Stimulated activated CD8-positive, alpha-beta memory T cell treated with anti-CD3 and anti-CD28 coated beads, Interleukin-15, amount 100 ng/mL, for 48 hours (primary cell): ENCODE data around the gene KIR3DL1.
"Not testable (repeated sequence)": the region's sequence is repeated elsewhere in the genome, so short reads cannot be mapped to it uniquely, and the experiment has no call there.

Source experiments
- DNase-seq, 2 donors: peaks; one replicate each; pipeline ENCODE4 v3.0.0-alpha.2; 2020; ENCODE audit warnings: low read depth in 2 of 2

The KIR3DL1 gene

DNA sequence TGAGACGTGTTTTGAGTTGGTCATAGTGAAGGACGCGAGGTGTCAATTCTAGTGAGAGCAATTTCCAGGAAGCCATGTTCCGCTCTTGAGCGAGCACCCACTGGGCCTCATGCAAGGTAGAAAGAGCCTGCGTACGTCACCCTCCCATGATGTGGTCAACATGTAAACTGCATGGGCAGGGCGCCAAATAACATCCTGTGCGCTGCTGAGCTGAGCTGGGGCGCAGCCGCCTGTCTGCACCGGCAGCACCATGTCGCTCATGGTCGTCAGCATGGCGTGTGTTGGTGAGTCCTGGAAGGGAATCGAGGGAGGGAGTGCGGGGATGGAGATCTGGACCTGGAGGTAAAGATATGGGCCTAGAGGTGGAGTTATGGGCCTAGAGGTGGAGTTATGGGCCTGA is at the start of gene KIR3DL1:
Gene KIR3DL1, plus strand, starts transcription at position 218 of the 400 bp plus-strand sequence.
- DNase-seq: not testable (repeated sequence)

DNA sequence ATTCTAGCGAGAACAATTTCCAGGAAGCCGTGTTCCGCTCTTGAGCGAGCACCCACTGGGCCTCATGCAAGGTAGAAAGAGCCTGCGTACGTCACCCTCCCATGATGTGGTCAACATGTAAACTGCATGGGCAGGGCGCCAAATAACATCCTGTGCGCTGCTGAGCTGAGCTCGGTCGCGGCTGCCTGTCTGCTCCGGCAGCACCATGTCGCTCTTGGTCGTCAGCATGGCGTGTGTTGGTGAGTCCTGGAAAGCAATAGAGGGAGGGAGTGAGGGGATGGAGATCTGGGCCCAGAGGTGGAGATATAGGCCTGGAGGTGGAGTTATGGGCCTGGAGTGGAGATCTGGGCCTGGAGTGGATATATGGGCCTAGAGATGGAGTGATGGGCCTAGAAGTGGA is 46.6 kb upstream of the KIR3DL1 start, which contains the start of gene KIR2DL1:
Gene KIR2DL1, plus strand, starts transcription at position 148 of the 400 bp plus-strand sequence. Its CDS starts 58 bp downstream, at position 206.
- DNase-seq: not testable (repeated sequence)

DNA sequence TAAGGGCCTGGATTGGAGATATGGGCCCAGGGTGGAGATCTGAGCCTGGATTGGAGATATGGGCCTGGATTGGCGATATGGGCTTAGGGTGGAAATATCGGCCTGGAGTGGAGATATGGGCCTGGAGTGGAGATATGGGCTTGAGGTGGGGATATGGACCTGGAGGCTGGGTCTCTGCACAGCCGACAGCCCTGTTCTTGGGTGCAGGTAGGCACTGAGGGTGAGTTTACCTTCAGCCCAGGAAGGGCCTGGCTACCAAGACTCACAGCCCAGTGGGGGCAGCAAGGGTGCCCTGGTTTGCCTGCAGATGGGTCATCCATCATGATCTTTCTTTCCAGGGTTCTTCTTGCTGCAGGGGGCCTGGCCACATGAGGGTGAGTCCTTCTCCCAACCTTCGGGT is 45.8 kb upstream of the KIR3DL1 start:
- DNase-seq: not testable (repeated sequence)

DNA sequence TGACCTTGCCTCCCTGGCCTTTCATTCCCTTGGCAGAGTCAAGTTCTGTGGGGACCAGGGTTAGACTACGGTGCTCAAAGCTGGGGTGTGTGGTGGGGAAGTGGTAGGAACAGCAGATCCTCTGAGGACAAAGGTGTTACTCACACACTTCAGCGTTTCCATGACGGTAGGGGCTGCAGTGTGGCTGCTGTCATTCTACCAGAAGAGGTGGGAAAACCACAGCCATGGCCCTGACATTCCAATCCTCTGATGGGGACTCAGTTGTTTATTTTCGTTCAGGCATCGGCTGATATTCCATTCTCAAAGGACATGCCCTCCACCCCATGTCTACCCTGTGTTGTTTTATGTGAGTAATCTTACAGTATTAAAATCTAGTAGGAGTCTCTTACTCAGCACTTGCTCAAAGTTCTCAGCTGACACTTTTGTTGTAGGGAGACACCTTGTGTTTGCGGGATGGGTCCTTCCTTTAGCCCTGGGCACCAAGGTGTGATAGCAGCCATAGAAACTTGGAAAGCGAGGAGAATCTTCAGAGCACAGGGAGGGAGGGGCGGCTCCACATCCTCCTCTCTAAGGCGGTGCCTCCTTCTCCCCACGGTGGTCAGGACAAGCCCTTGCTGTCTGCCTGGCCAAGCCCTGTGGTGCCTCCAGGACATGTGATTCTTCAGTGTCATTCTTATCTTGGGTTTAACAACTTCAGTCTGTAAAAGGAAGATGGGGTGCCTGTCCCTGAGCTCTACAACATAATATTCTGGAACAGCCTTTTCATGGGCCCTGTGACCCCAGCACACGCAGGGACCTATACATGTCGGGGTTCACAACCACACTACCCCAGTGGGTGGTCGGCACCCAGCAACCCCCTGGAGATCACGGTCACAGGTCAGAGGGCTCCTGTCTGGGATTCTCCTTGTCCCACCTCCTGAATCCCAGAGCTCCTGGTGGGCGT is 45.0 kb upstream of the KIR3DL1 start:
- DNase-seq: not testable (repeated sequence)

DNA sequence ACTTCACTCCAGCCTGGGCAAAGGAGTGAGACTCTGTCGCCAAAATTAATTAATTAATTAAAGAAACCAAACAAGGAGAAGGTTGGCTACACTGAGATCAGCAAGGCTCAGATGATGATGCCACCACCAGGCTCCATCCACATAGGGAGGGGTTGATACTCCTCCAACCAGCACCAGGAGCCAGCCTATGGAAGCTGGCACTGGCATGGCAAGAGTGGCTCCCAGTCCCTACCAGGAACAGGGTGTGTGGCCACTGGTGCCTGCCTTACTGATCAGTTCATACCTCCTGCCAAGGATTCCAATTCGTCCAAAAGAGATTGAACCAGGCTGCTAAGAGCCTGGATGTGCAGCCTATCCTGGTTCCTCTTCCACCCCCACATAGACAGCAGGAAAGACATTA is 43.6 kb upstream of the KIR3DL1 start:
- DNase-seq: not testable (repeated sequence)

DNA sequence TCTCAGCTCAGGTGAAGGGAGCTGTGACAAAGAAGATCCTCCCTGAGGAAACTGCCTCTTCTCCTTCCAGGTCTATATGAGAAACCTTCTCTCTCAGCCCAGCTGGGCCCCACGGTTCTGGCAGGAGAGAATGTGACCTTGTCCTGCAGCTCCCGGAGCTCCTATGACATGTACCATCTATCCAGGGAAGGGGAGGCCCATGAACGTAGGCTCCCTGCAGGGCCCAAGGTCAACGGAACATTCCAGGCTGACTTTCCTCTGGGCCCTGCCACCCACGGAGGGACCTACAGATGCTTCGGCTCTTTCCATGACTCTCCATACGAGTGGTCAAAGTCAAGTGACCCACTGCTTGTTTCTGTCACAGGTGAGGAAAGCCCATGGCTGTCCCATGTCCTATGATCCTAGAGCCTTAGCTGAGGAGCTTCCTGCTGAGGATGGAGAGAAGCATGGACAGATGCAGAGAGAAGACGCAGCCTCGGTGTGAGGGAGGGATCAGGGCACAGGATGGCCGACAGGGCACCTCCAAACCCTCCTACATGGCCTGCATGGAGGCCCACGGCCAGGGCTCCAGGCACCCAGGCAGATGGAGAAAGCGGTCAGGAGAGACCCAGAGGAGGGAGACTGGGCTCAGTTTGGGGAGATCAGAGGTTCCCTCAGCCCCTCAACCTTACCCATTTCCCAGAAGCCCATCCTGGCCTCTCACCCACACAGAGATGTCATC is 41.0 kb upstream of the KIR3DL1 start:
- not testable (repeated sequence) for DNase-seq

DNA sequence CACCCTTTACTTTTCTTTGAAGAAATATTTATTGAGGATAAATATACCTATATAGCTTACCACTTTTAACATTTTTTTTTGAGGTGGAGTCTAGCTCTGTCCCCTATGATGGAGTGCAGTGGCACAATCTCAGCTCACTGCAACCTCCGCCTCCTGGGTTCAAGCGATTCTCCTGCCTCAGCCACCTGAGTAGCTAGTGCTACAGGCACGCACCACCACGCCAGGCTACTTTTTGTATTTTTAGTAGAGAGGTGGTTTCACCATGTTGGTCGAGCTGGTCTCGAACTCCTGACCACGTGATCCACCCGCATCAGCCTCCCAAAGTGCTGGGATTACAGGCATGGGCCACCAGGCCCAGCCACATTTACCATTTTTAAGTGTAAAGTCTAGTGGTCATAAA is 40.4 kb upstream of the KIR3DL1 start:
- not testable (repeated sequence) for DNase-seq

DNA sequence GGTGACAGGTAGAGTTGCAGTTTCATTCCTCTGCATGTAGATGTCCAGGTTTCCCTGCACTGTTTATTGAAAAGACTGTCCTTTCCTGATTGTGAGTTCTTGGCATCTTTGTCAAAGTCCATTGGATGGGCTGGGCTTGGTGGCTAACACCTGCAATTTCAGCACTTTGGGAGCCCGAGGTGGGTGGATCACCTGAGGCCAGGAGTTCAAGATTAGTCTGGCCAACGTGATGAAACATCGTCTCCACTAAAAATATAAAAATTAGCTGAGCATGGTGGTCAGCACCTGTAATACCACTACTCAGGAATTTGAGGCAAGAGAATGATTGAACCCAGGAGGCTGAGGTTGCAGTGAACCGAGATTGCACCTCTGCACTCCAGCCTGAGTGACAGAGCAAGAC is 38.4 kb upstream of the KIR3DL1 start:
- not testable (repeated sequence) for DNase-seq

DNA sequence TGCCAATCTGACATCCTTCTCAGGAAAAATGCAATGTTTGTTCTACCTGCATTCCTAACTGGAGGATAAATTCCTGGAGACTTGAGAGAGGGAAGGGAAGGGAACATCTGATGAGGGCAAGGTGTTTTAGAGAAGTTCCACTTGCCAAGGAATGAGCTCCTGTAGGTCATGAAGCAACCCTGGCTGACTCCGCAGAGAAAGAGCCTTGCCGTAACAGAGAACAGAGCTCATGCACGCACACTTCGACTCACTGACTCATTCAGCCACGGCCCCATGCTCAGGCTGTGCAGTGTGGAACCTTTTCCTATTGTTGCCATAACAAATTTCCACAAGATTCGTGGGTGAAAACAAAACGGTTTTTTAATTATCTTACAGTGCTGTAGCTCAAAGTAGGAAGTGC is 37.4 kb upstream of the KIR3DL1 start:
- DNase-seq: not testable (repeated sequence)

DNA sequence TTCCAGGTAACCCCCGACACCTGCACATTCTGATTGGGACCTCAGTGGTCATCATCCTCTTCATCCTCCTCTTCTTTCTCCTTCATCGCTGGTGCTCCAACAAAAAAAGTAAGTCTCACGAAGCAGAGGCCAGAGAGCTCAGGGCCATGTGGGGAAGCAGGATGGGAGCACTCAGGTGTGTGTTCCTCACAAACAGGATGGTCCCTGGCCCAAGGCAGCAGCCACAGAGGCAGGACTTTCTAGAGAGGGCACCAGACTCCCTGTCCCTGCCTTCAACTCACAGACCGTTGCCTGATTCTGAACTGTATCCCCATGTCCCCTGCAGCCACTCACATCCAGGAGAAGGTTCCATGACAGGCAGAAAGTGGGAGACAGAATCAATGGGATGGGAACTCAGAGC is 33.4 kb upstream of the KIR3DL1 start:
- DNase-seq: not testable (repeated sequence)

DNA sequence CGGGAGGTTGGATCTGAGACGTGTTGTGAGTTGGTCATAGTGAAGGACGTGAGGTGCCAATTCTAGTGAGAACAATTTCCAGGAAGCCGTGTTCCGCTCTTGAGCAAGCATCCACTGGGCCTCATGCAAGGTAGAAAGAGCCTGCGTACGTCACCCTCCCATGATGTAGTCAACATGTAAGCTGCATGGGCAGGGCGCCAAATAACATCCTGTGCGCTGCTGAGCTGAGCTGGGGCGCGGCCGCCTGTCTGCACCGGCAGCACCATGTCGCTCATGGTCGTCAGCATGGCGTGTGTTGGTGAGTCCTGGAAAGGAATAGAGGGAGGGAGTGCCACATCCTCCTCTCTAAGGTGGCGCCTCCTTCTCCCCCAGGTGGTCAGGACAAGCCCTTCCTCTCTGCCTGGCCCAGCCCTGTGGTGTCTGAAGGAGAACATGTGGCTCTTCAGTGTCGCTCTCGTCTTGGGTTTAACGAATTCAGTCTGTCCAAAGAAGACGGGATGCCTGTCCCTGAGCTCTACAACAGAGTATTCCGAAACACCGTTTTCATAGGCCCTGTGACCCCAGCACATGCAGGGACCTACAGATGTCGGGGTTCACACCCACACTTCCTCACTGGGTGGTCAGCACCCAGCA is 30.1 kb upstream of the KIR3DL1 start:
- DNase-seq: not testable (repeated sequence)

DNA sequence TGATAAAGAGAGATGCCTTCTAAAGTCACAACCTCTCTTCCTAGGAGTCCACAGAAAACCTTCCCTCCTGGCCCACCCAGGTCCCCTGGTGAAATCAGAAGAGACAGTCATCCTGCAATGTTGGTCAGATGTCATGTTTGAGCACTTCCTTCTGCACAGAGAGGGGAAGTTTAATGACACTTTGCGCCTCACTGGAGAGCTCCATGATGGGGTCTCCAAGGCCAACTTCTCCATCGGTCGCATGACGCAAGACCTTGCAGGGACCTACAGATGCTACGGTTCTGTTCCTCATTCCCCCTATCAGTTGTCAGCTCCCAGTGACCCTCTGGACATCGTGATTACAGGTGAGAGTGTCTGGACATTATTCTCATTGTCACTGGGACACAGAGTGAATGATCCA is 28.1 kb upstream of the KIR3DL1 start:
- DNase-seq: not testable (repeated sequence)

DNA sequence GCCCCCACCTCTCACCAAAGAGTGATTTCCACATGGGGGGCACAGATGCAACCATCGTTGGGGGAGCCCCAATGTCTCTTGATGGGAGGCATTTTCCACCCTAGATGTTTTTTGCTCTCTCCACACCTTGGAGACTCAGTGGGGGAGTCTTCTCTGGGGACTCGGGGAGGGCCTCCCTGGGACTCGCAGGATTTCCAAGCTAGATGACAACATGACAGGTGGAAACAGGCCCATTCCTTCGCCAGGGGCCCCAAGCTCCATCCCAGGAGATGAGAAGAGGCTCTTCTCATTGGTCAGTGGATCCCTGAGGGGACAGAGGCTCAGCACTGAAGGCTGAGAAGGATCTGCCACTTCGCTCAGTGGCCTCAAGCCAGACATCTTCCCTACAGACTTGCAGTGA is 25.6 kb upstream of the KIR3DL1 start:
- DNase-seq: no peak

DNA sequence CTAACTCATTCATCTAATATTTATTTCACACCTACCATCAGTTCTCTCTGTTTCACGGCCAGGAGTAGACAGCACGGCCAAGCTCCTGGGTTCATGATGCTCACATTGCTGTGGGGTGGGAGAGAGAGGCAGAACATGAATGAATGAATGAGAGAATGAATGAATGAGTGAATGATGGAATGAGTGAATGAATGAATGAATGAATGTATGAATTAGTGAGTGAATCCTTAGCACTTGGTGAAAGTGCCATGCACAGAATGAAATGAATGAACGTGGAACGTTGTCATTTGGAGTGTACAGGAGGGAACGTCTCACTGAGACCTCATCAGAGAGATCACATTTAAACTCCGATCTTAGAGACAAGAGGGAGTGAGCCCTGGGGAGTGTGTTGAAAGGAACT is 24.8 kb upstream of the KIR3DL1 start:
- no peak for DNase-seq

DNA sequence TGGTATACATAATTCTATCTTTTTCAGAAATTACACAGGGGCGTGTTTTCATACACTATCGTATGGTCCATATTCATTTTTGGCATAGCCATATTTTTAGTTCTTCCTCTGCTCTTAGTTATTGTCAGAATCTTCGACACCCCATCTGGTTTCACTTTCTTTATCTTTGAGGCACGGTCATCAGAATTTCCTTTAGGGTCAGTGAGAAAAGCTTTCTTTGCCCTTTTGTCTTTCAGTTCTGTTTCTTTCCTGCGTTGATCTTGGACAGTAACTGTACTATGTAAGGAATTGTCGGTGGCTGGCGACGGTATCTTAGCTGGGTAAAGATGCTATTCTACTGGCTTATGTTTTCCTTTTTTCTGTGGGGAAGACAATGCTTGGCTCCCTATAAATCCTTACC is 23.5 kb upstream of the KIR3DL1 start:
- DNase-seq: no peak

DNA sequence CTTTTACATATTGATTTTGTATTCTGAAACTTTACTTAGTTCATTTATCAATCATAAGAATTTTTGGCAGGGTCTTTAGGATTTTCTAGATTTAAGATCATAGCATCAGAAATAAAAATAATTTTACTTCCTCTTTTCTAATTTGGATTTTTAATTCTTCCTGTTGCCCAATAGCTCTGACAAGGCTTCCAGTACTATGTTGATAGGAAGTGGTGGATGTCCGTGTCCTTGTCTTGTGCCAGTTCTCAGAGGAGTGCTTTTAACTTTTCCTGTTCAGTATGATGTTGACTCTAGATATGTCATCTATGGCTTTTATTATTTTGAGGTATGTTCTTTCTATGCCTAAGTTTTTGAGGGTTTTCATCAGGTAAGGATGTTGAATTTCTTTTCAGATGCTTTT is 20.5 kb upstream of the KIR3DL1 start:
- no peak for DNase-seq

DNA sequence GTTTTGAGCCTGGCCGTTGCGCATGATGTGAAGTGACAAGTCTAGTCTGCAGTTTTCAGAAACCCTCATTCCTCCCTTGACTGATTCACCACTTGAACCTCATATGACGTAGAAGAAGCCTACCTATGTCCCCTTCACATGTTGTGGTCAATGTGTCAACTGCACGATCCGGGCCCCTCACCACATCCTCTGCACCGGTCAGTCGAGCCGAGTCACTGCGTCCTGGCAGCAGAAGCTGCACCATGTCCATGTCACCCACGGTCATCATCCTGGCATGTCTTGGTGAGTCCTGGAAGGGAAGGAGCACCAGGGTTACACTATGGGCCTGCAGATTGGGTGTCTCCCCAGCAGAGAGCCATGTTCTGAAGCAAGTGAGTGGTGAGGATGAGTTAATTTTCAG is 12.9 kb upstream of the KIR3DL1 start, which contains the start of gene KIR2DL4:
Gene KIR2DL4, plus strand, starts transcription at position 201 of the 400 bp plus-strand sequence. Its CDS starts 42 bp downstream, at position 243.
- DNase-seq: peak; percentile 2 to 18

DNA sequence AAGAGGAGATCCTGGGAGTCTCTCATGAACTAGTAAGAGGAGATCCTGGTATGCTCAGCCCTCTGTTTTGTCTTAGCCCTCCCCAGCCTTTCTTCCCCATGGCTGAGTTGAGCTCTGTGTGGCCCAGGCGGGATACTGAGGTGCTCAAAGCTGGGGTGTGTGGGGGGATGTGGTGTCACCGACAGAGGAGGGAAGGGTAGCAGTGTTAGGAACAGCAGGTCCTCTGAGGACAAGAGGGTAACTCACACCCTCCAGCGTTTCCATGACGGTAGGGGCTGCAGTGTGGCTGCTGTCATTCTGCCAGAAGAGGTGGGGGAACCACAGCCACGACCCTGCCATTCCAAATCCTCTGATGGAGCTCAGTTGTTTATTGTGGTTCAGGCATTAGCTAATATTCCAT is 12.2 kb upstream of the KIR3DL1 start:
- no peak for DNase-seq

DNA sequence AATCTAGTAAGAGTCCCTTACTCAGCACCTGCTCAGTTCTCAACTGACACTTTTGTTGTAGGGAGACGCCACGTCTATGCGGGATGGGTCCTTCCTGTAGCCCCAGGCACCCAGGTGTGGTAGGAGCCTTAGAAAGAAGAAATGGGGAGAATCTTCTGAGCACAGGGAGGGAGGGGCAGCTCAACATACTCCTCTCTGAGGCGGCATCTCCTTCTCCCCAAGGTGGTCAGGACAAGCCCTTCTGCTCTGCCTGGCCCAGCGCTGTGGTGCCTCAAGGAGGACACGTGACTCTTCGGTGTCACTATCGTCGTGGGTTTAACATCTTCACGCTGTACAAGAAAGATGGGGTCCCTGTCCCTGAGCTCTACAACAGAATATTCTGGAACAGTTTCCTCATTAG is 11.7 kb upstream of the KIR3DL1 start:
- no peak for DNase-seq

DNA sequence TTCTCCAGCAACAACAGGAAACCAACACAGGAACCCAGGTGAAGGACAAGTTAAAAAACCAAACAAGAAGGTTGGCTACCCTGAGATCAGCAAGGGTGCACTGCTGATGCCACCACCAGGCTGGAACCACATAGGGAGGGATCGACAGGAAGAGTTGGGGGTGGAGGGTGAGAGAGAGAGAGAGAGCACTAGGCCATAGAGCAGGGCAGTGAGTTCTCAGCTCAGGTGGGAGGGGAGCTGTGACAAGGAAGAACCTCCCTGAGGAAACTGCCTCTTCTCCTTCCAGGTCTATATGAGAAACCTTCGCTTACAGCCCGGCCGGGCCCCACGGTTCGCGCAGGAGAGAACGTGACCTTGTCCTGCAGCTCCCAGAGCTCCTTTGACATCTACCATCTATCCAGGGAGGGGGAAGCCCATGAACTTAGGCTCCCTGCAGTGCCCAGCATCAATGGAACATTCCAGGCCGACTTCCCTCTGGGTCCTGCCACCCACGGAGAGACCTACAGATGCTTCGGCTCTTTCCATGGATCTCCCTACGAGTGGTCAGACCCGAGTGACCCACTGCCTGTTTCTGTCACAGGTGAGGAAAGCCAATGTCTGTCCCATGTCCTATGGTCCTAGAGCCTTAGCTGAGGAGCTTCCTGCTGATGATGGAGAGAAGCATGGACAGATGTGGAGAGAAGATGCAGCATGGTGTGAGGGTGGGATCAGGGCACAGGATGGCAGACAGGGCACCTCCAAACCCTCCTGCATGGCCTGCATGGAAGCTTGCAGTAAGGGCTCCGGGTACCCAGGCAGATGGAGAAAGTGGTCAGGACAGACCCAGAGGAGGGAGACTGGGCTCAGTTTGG is 10.4 kb upstream of the KIR3DL1 start:
- DNase-seq: no peak

DNA sequence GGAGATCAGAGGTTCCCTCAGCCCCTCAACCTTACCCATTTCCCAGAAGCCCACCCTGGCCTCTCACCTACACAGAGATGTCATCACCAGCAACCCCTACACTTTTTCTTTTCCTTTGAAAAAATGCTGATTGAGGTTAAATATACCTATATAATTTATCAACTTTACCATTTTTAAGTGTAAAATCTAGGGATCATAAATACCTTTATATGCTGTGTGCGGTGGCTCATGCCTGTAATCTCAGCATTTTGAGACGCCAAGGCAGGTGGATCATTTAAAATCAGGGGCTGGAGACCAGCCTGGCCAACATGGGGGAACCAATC is 9.8 kb upstream of the KIR3DL1 start:
- no peak for DNase-seq
